GM21390 (cell line): ENCODE data around the gene CD68.
"Not testable (repeated sequence)": the region's sequence is repeated elsewhere in the genome, so short reads cannot be mapped to it uniquely, and the experiment has no call there.

Experiments
- ATAC-seq: cut with Tn5 transposase; IDR thresholded peaks from one replicate; pipeline ENCODE4 v1.9.1; 2021; ENCODE audit not compliant: unreplicated experiment

The CD68 gene

DNA sequence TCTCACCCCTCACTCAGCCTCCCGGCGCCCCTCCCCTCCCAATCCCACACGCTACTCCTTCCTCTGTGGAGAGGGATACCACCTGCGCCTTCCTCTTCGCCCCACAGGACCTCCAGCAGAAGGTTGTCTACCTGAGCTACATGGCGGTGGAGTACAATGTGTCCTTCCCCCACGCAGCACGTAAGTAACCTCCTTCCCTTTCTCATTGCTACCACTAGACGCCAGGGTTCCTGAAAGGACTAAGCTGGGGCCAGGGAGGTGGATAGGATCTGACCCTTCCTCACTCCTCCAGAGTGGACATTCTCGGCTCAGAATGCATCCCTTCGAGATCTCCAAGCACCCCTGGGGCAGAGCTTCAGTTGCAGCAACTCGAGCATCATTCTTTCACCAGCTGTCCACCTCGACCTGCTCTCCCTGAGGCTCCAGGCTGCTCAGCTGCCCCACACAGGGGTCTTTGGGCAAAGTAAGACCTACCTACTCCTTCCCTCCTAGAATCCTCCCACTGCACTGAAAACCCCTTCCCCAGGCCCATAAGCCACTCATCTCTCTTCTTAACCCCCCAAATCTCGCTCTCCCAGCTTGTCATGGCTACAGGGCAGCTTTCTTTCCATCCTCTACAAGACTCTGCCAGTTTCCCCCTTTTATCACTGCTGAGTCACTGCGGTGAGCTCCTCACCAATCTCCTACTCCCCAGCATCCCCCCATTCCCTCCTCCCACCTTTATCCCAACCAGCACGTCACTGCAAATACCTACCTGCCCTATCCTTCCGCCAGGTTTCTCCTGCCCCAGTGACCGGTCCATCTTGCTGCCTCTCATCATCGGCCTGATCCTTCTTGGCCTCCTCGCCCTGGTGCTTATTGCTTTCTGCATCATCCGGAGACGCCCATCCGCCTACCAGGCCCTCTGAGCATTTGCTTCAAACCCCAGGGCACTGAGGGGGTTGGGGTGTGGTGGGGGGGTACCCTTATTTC is 1.5 kb downstream of the CD68 start:
- ATAC-seq: no peak

DNA sequence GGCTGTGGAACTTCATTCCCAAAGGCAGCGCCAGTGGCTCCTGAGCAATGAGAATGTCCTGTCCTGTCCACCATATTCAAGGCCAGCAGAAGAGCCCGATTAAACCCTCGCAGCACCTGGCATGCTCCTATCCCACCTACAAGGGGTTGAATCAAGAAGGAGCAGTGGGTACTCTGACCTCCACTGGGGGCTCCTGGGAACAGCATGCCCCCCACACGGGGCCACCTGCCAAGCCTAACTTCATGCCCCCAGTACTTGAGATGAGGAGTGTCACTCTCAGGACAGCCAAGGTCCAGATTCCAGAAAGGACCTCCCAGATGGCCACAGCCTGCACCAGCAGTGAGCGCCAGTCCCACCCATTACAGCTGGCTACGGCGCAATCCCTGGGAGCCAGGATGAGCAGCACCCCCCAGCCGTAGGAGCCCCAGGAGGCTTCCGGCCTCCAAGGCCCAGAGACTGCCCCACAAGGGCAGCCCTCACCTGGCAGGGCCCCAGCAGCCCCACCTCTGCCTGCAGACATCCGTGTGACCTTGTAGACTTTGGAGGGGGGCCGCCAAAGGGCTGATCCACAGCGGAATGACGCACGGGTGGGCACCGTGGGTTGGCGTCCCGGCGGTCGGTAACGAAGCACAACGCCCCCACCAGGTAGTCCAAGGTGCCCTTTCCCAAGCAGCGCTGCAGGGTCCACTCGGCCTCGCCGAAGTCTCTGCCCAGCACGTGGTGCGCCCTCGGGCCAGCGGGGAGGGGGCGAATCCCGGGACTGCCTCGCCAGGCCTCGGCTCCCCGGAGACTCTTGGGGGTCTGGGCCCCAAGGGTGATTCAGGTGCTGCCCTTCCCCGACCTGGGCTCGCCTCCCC is 3.2 kb downstream of the CD68 start:
- no peak for ATAC-seq

DNA sequence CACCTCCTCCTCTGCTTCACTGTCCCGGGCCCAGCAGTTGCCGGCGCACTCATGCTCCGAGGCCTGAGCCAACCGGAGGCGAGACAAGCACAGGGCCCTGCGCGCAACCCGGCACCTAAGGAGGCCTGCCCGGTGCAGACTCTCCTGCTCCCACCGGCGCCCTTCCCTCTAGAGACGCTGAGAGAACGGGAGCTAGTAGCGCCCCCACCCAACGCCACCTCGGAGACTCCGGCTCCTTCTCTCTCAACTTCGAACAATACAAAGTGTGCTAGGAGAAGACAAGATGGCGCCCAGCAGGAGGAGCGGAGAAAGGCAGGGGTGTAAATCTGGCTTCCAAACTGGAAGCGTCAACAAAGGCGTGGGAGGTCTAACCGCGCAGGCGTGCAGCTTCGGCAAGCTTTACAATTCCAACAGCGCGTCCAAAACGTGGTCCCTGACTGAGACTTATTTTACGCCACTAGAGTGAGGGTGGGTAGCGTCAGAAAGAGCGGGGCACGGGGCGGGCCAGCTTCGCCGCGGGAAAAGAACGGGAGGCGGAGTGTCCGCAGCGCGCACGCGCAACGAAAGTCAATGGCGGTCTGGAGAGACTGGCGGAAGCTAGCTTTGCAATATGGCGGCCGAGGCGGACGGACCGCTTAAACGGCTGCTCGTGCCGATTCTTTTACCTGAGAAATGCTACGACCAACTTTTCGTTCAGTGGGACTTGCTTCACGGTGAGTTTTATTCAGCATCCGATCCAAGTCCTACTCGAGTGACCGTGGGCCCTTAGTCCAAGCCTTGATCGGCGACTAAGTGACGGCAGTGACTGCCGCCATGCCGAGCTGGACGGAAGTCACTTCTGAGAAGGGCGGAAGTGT is 4.0 kb downstream of the CD68 start, which contains the start of gene MPDU1:
Gene MPDU1 (plus strand): TSS at position 600 of the 857 bp plus-strand sequence. CDS start 11 bp downstream, at position 611.
- ATAC-seq: peak; percentile 57

DNA sequence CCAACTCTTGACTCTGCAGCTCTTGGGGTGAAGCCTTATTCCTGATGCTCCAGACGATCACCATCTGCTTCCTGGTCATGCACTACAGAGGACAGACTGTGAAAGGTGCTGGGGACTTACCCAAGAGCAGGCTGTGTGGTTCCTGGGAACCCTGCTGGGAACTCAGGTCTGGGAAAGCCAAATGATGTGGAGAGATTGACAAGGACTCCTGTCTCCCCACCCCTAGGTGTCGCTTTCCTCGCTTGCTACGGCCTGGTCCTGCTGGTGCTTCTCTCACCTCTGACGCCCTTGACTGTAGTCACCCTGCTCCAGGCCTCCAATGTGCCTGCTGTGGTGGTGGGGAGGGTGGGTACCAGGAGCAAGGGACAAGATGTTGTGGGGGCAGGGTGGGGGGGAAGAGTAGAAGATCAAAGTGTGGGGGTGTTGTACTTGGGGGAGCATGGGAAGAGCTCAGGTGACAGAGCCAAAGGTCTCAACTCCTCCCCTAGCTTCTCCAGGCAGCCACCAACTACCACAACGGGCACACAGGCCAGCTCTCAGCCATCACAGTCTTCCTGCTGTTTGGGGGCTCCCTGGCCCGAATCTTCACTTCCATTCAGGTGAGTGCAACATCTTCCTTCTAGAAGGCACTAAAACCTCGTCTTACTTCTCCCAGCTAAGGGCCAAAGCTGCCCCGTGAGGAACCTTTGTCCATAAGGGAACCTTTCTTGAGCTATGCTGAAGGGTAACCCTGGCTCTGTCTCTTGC is 7.4 kb downstream of the CD68 start:
- no peak for ATAC-seq

DNA sequence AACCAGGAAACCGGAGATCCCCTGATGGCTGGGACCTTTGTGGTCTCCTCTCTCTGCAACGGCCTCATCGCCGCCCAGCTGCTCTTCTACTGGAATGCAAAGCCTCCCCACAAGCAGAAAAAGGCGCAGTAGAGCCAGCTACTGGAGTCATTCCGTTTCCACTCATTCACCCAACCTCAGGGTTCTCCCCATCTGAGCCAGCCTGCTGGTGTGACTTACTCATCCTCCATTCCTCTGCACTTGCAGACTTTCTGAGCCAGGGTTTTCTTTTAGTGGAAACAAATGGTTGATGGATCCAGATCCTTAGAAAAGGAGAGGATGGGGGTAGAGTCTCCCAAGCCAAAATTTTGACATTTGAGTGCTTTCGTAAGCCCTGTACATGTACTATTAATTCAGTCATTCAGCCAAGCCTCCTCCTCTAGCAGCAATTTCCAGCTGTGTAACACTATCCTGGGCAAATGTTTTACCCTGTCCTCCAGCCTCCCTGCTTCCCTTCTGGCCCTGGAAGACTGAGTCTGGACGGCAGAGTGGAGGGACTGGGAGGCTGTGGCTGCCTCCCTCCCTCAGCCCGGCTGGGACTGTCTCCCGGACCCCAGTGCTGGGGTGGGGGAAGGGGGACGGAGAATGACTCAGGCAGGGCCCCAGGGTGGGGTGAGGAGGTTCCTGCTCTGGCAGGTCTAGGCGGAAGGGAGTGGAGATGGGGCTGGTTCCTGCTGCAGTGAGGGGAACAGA is 8.1 kb downstream of the CD68 start:
- no peak for ATAC-seq

DNA sequence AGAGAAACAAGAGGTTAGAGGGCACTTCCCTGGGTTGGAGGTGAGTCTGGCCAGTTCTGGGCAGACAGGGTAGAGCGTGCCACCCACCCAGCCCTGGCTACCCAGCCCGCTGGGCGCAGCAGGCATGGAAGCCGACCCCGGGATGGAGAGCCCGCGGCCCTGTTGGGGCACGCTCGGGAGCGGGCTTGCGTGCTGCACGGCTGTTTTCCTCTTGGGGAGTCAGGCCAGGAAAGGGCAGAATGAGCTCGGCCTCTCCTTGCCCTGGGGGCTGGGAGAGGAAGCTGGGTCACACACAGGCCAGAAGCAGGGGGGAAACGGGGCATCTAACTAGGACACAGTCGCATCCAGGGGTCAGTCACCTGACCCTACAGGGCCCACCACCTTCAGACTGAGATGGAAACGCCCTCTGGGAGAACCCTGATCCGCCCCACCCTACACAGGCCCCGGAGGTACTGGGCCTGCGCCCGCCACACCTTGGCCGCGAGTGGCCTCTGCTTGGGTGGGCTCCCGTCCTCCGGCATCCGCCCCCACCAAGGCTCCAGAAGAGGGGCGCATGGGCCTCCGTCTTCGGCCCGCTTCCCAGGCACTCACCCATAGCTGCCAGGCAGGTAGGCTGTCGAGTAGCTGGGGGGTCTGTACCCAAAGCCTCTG is 9.2 kb downstream of the CD68 start:
- ATAC-seq: no peak

DNA sequence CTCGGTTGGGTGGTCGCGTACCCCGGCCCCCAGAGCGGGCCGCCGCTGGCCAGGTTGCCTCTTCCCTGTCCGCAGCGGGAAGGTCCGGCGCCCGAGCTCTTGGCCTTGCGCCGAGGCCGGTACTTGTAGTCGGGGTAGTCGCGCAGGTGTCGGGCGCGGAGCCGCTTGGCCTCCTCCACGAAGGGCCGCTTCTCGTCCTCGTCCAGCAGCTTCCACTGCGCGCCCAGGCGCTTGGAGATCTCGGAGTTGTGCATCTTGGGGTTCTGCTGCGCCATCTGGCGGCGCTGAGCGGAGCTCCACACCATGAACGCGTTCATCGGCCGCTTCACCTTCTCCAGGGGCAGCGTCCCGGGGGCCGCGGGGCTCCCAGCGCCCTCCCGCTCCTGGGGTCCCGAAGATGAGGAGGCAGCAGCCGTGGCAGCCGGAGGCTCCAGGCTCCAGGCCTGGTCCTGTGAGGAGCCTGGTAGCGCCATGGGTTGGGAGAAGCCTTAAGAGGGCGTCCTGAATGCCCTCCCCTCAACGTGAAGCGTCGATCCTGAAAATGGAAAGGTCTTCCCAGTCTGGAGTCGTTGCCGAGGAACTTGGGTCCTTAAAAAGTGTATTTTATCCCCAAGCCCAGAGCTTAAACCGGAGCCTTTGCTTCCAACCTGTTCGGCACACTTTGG is 9.9 kb downstream of the CD68 start:
- no peak for ATAC-seq

DNA sequence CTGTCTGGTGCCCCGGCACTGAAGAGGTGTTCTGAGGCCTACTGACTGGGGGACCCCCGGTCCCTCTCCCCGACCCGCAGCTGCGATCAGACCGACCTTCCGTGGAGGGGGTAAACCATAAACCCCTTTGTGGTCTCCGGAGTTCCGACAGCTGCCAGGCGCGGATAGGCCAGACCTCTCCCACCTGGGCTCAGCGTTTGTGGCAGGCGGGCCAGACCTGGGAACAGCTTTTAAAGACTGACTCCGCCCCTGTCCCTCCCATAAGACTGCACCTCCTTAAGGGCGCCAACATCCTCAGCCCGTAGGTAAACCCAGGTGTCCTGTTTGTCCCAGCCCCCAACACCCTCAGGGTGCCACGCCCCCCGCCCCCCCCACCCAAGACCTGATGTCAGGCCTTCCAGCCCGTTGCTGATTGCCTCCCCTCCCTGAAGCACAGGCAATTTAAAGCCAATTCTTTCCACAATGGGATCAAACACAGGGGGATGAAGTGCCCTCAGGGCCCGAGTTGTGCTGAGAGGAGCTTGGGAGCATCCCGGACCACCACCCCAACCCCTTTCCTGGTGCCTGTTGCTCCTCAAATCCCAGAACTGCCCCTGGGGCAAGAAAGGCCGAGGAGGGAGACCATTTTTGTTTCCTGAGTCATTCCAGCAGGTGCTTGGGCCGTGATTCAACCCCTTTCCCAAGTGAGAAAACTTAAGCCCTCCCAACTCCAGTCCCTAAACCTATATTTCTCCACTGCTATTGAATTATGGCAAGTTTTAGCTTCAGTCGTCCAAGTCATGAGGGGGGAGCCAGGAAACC is 10.7 kb downstream of the CD68 start, which contains the start of gene SOX15:
Gene SOX15 (minus strand): TSS at position 204 of the 801 bp plus-strand sequence. CDS start 418 bp downstream, outside the sequence.
- ATAC-seq: no peak

DNA sequence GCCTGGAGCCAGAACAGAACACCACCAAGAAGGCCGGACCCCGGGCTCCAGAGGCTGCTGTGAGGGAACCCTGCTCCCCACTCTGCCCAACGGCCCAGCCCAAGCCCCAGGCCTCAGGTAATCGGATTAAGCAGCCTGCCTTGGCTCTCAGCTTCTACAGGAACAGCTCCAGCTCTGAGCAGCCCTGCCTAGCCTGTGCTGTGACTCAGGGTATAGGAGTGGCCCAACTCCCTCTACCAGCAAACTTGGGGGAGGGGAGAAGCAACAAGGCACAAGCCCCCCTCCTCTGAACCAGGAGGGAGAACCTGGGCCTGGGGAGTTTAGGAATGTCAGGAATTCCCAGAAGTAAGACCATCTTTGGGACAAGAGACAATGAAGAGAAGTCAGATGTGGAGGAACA is 11.3 kb downstream of the CD68 start:
- no peak for ATAC-seq

DNA sequence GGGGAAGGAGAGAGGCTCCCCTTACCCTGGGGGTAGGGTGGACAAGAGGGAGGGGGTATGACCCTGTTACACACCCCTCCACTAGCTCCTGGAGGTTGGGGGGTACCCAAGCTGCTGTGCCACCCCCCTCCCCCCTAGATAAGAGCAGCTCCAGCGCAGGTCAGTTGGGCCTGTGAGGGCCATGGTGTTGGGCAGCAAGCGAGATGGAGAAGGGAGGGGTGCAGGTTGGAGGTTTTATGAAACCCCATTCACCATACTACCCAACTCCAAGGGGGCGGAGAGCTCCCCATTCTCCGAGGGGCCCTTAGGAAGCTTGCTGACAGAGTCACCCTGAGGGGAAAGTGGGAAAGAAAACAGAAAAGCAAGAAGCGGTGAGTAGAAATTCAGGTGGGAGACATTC is 12.2 kb downstream of the CD68 start:
- ATAC-seq: no peak

DNA sequence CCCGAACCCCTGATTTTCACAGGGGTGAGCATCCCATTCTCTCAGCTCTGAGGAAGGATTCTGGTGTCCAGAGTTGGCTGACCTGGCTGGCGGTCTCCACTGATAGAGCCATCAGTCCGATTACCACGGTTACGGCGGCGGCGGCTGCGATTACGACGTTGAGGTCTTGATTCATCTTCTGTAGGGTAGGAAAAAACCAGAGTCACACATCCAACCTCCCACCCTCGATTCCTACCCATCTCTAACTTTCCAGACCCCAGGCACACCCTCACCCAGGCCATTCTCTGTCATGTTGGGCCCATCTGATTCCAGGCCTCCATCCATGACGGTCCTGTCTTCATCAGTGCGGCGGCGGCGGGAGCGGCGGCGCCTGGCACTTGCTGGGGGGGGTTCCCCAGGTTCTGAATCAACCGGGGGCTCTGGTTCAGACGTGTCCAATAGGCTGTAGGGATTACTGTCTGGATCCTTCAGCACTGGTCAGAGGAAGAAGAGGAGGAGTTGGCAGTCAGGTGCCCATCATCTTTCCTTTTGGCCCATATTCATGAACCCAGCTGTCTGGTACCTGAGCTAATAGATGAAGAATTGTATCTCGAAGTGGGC is 13.1 kb downstream of the CD68 start:
- no peak for ATAC-seq

DNA sequence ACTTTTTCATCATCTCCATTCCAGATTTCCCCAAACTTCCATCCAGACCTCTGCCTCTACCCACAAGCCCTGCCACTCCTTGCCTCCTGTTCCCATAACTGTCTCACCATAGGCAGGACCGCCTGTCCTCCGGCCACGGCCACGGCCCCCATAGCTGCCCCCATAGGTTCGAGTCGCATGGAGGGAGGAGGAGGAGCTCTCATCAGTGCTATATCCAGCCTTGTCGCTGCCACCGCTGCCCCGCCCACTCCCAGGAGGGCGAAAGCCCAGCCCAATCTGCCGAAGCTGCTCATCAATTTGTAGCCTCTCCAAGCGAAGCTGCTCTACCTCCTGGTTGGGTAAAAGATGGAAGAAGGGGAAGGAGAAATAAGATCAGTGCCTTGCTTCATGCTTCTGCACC is 13.9 kb downstream of the CD68 start:
- no peak for ATAC-seq

DNA sequence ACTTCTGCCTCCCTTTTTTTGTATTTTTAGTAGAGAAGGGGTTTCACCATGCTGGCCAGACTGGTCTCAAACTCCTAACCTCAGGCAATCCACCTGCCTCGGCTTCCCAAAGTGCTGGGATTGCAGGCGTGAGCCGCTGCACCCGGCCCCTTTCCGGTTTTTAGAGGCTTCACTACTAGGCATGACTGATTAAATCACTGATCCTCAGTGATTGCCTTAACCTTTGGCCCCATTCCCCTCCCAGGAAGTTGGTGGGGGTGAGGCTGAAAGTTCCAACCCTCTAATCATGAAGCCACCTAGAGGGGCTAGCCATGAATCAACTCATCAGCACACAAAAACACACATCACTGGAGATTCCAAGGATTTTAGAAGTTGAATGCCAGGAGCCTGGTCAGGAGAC is 18.1 kb downstream of the CD68 start:
- ATAC-seq: not testable (repeated sequence)

DNA sequence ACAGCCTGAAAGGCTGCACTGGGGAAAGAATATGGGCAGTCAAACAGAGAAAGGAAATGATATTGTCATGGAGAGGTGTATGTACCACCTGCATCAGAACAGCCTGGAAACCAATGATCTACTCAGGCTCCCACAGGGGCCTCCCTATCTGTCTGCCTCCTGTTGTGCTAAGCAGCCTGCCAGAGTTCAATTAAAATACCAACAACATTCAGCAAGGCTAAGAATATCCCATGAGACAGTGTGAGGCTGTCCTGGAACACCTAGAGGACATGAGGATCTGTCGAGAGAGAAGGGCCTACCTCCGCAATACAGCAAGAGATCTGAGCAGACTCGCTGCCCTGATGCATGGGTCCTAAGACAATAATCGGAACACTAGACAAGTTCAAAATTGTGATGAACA is 26.8 kb downstream of the CD68 start:
- ATAC-seq: no peak

DNA sequence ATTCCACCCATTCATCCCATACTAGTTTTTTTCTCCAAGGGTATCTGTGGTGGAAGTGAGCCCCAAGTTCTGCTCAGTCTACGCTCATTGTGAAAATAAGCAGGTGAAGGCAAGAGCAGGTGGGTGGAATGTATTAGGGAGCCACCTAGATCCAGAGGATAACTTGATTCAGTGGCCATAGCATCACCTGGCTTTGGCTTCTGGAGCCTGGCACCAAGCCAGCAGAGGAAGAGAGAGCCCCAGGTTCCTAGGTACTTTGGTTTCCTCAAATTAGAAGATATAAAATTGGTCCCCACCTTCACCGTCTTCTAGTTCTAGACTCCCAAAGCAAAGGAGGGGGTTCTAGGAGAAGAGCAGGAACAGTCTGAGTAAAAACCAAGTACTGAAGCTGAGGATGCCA is 31.2 kb downstream of the CD68 start:
- no peak for ATAC-seq

DNA sequence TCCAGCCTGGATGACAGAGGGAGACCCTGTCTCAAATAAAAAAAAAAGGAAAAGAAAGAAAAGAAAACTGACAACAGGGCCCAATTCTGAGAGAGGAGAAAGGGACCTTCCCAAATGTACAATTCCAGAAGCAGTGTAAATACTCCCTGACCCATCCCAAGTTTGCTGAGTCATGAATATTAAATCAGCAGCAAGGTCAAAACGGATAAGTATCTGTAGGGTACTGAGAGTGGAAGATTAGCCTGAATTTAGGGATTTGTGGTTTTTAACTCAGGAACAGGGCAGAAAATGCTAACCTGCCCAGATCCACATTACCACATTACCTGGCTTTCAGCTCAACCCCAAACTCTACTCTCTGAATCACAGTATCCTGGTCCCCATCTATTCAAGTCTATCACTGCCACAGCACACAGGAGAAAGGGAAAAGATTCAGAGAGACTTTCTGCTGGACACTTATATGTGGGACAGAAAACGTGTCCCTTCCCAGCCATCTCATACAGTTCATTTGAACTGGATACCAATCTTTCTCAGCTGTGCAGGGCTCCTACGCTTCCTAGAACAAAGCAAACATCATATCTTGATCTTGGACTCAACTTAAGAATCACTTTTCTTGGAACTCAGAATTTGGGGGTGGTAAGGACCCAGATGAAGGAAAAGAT is 32.3 kb downstream of the CD68 start:
- no peak for ATAC-seq

DNA sequence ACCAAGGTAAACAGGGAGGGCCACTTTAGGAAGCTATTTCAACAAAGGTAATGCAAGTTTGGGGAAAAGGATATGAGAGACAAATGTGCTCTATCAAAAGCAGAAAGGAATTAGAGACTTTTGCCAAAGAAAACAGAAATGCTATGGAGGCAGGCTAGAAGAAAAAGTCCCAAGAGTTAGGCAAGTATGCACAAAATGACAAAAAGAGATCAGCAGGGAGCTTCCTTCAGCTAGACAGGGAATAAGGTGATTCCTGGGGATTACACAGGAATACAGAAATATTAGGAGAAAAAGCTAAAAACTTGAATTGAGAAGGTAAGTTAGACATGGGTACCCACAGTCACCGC is 32.8 kb downstream of the CD68 start:
- no peak for ATAC-seq
